GM10248 (cell line): ENCODE data around the gene MEF2C.

Source experiments
- CTCF ChIA-PET: fragments of 300-600 bp; sonication (Branson Sonifier 250); formaldehyde crosslinking; extraction: SDS; loops from one replicate; lab custom pipeline; 2021; ENCODE audit warnings: antibody characterized with exemption; lab: Yijun Ruan, JAX
- POLR2A ChIA-PET: fragments of 350-650 bp; sonication (Branson Sonifier 250); formaldehyde crosslinking; extraction: SDS; loops from one replicate; lab custom pipeline; 2020; ENCODE audit warnings: antibody characterized with exemption; lab: Yijun Ruan, JAX
- DNase-seq: peaks from one replicate; pipeline ENCODE4 v3.0.0; 2012; ENCODE audit errors: extremely low spot score
- CTCF ChIP-seq: IDR thresholded peaks from 2 replicates; pipeline ENCODE4 v1.5.1; 2012; ENCODE audit warnings: mild to moderate bottlenecking, low read depth; ENCODE audit errors: extremely low read depth, missing control alignments, control extremely low read depth

The MEF2C gene

GRCh38 chr5:88895681-88896501 is 12.9 kb upstream of the MEF2C start:
- POLR2A ChIA-PET = no interaction called here
- CTCF ChIA-PET = no interaction called here
- no peak for TF ChIP-seq CTCF
- DNase-seq = no peak

- ChIA-PET CTCF (interaction anchor here (0.9 kb wide), 1 partner anchor 163 kb away, joined by 3 read pairs; no protein-coding TSS in a partner anchor), POLR2A (no interaction called here)
Observed at GRCh38 chr5:88892669-88893068, 9.7 kb upstream of the MEF2C start.

GRCh38 chr5:88890070-88890781 is 7.2 kb upstream of the MEF2C start:
- POLR2A ChIA-PET = interaction anchor here (0.9 kb wide), 1 partner anchor 451 kb away, joined by 3 read pairs; no protein-coding TSS in a partner anchor
- CTCF ChIA-PET = interaction anchor here (0.8 to 1.8 kb wide), 4 partner anchors 160 to 391 kb away, joined by 3 to 8 read pairs (median 4); no protein-coding TSS in a partner anchor

More at GRCh38 chr5:88892669-88893068, 9.7 kb upstream of the MEF2C start:
- DNase-seq = no peak
- TF ChIP-seq CTCF = no peak

DNA sequence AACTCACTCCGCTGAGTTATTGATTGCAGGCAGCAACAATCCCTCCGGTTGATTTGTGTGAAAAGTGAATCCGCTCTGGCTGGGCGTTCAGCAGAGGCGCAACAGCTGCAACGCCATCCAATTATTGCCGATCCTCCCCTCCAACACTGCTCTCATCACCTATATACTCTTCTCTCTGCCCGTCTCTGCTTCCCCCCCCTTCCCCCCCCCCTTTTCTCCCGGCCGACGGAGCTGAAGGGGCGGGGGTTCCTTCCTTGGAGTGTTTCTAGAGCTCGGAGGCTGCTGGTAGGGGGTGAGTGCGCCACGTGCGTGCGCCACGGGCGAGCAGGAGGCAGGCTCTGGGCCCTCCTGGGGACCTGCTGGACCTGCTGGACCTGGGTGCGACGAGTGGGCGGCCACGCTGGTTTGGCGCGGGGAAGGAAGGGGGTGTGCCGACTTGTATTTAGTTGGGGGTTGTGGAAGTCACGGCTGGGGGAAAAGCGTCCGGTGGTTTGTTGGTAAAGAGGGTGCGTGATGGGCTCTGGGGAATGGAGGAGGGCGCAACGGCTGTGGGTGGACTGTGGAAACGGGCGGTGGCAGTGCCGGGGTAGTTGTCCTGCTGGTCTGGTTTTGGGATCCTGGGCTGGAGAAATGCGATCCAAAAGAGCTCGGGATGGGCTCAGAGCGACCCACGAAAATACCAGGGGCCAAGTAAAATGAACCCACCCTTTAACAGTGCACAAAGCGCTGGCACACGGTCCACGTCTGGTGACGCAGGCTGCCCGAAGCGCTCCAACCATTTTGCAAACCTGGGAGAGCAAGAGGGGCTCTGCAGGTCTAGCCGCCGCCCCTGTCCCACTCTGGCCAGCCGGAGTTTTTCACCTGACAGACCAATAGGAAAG is 6.4 kb upstream of the MEF2C start:
- no peak for TF ChIP-seq CTCF
- ChIA-PET CTCF (interaction anchor here (0.8 to 1.8 kb wide), 4 partner anchors 160 to 392 kb away, joined by 3 to 8 read pairs (median 4); no protein-coding TSS in a partner anchor), POLR2A (interaction anchor here (0.5 to 0.7 kb wide), 4 partner anchors 184 to 1537 kb away, joined by 3 to 7 read pairs (median 4); no protein-coding TSS in a partner anchor)
- DNase-seq = peak; percentile 49

More at GRCh38 chr5:88890070-88890781, 7.2 kb upstream of the MEF2C start:
- TF ChIP-seq CTCF = no peak
- no peak for DNase-seq

DNA sequence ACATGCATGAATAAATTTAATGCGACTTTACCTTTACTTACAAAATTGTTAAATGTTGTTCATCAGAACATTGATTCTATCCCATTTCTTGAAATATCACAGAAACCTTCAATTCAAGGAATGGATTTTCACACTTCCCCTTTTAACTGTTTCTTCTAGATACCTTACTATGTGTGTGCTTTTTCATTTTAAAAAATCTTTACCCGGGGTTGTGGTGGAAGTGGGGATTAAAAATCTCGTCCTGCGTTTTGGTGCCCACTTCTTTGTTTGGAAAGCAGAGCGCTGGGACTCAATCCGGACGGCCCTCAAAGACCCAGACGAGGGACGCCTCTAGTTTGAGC is 5.8 kb upstream of the MEF2C start:
- ChIA-PET CTCF (interaction anchor here (1.8 kb wide), 1 partner anchor 159 kb away, joined by 8 read pairs; no protein-coding TSS in a partner anchor), POLR2A (interaction anchor here (0.7 kb wide), 1 partner anchor 414 kb away, joined by 7 read pairs; no protein-coding TSS in a partner anchor)
- TF ChIP-seq CTCF = no peak
- DNase-seq = no peak
